Posterior vena cava (tissue), 2 donors: ENCODE measurements around the gene PLEKHO1. TPM values are rescaled to one million over a fixed set of nuclear protein-coding genes. Genes with fewer than 3 reads are reported as not detected.
"Not testable (repeated sequence)": the region's sequence is repeated elsewhere in the genome, so short reads cannot be mapped to it uniquely, and the experiment has no call there.

Source experiments
- DNase-seq: peaks from one replicate; pipeline ENCODE4 v3.0.0-alpha.2; 2020; ENCODE audit warnings: low spot score
- intact Hi-C, 2 donors: fragments of 100-400 bp; cut with DNase I; formaldehyde crosslinking; loops; one replicate each; pipeline versions ENCODE4 v1.14.1 to v1.14.2; 2022 to 2023
- total RNA-seq, 2 donors: library from RNA; stranded (reverse); fragmentation: NEBNext Ultra II Directional; extraction: Animal tissue kit (Norgen Biotek cat#: 25700); gene quantifications; one replicate each; pipeline ENCODE4 v1.2.1, GENCODE V29; 2021
- donor health status: DM: yes; HTN: yes; CAD: no.
- donor health status: DM: yes; HTN: yes; CAD: no.

The PLEKHO1 gene
- total RNA-seq, 2 donors from 2014 or later, result 55.6 to 103 TPM

- DNase-seq, result no peak
- intact Hi-C loops, result no loop called here
Observed at GRCh38 chr1:150196417-150196816, 46.7 kb downstream of the PLEKHO1 start.

GRCh38 chr1:150207281-150207971, 57.7 kb downstream of the PLEKHO1 start:
- DNase-seq, result no peak
- intact Hi-C loops, result no loop called here

GRCh38 chr1:150208460-150208859, 58.7 kb downstream of the PLEKHO1 start:
- intact Hi-C loops, DNase-seq: not testable (repeated sequence)

Other genes starting within 250 kb of the PLEKHO1 start
- 1 to 10 TPM; 7.5 TPM for gene SV2A, start 232.1 kb upstream of the PLEKHO1 start, total RNA-seq
- 10 to 100 TPM; 37.2 to 38.0 TPM for gene SF3B4, start 222.1 kb upstream of the PLEKHO1 start, total RNA-seq
- gene MTMR11, start 213.0 kb upstream of the PLEKHO1 start, total RNA-seq, result 10 to 100 TPM; 18.4 to 23.7 TPM
- 10 to 100 TPM; 20.9 to 38.3 TPM for gene OTUD7B, start 139.2 kb upstream of the PLEKHO1 start, total RNA-seq
- gene VPS45, start 82.1 kb upstream of the PLEKHO1 start, total RNA-seq, result 10 to 100 TPM; 42.1 to 44.1 TPM
- gene ANP32E, start 86.2 kb downstream of the PLEKHO1 start, total RNA-seq, result 10 to 100 TPM; 28.0 to 36.6 TPM
- gene CA14, start 107.9 kb downstream of the PLEKHO1 start, total RNA-seq, result not detected
- 10 to 100 TPM; 56.2 to 68.1 TPM for gene APH1A, start 119.1 kb downstream of the PLEKHO1 start, total RNA-seq
- 10 to 100 TPM; 39.3 to 44.2 TPM for gene C1orf54, start 122.9 kb downstream of the PLEKHO1 start, total RNA-seq
- 1 to 10 TPM; 6.7 to 9.1 TPM for gene CIART, start 132.6 kb downstream of the PLEKHO1 start, total RNA-seq
- 10 to 100 TPM; 40.6 to 49.4 TPM for gene MRPS21, start 143.9 kb downstream of the PLEKHO1 start, total RNA-seq
- 10 to 100 TPM; 32.4 to 39.3 TPM for gene PRPF3, start 171.6 kb downstream of the PLEKHO1 start, total RNA-seq
- gene RPRD2, start 214.2 kb downstream of the PLEKHO1 start, total RNA-seq, result 10 to 100 TPM; 22.4 to 26.2 TPM